PC-3 (cell line): ENCODE measurements around the gene ARL11.

ENCODE experiments used
- EZH2 ChIP-seq: fragments of 300-600 bp; sonication (generic); IDR thresholded peaks from one replicate; pipeline ENCODE4 v1.6.1; 2017; ENCODE audit warnings: antibody characterized with exemption, mild to moderate bottlenecking, low read length; ENCODE audit not compliant: unreplicated experiment
- TF ChIP-seq, protein P1 (sequence below): fragments of 300-600 bp; sonication (generic); conservative IDR thresholded peaks from 2 replicates; pipeline ENCODE4 v1.5.1; 2017; ENCODE audit warnings: antibody characterized with exemption, low read depth, mild to moderate bottlenecking, low read length

DNA sequence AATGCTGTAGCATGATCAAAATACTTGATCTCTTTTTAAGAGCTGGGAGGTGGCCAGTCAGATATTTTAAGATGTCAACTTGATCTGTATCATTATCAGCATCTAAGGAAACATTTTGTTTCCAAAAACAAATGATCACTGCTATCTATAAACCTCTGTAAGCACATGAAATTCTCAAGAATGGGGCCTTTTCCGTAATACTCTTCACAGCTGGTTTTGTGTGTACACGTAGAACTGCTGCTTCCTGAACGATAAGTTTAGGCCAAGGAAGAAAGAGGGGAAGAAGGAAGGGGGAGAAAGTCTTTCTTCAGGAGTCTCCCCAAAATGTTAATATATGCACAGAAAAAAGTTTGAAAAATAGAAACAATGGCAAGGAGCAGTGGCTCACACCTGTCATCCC is 25.7 kb downstream of the ARL11 start:
- TF ChIP-seq, protein P1, sequence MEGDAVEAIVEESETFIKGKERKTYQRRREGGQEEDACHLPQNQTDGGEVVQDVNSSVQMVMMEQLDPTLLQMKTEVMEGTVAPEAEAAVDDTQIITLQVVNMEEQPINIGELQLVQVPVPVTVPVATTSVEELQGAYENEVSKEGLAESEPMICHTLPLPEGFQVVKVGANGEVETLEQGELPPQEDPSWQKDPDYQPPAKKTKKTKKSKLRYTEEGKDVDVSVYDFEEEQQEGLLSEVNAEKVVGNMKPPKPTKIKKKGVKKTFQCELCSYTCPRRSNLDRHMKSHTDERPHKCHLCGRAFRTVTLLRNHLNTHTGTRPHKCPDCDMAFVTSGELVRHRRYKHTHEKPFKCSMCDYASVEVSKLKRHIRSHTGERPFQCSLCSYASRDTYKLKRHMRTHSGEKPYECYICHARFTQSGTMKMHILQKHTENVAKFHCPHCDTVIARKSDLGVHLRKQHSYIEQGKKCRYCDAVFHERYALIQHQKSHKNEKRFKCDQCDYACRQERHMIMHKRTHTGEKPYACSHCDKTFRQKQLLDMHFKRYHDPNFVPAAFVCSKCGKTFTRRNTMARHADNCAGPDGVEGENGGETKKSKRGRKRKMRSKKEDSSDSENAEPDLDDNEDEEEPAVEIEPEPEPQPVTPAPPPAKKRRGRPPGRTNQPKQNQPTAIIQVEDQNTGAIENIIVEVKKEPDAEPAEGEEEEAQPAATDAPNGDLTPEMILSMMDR: no peak
- TF ChIP-seq EZH2: no peak
